ENCODE results near the gene TEX35. TPM values are rescaled to one million over a fixed set of nuclear protein-coding genes. Genes with fewer than 3 reads are reported as not detected.

TEX35 gene
- total RNA-seq, 8 experiments from 2014 or later, result 0.14 to 0.66 (median 0.29) TPM; not detected in 4

GRCh38 chr1:178486100-178487069 is 26.5 kb upstream of the TEX35 start:
- Histone ChIP-seq H3K4me3 (no peak overlapping the region), H3K4me1 (replicated peaks in 1 of 2) (no peaks in the 10 kb centered on the region), H3K27ac (no peak overlapping the region)
- 13 to 92% (median 86%) methylated on average over 3 to 22 of the region's 54 CpGs; no CpG with 5 or more reads in 4 of the 10 experiments for WGBS, 10 experiments
- ATAC-seq (replicated peaks in 6 of 8), result no peak
- in situ Hi-C loops (cut with MboI; ENCODE audit: low pct_unique_long_range_greater_than_20kb in 2 of 9, low sequenced_read_pairs in 9 of 9, unreplicated experiment in 9 of 9), result no loop called here

- H3K4me3 ChIP-seq, result no peak overlapping the region
- H3K27ac ChIP-seq, result no peak overlapping the region
- WGBS, 10 experiments, result 80 to 100% (median 100%) methylated on average over 1 to 2 of the region's 20 CpGs; no CpG with 5 or more reads in 5 of the 10 experiments
- H3K4me1 ChIP-seq (replicated peaks in 1 of 2), result no peaks in the 10 kb centered on the region
- ATAC-seq (replicated peaks in 6 of 8), result peak in 2 of 8 experiments; percentile 26 to 49
- in situ Hi-C loops (cut with MboI; ENCODE audit: low pct_unique_long_range_greater_than_20kb in 2 of 9, low sequenced_read_pairs in 9 of 9, unreplicated experiment in 9 of 9), result no loop called here
Measured at GRCh38 chr1:178487070-178487615, 25.8 kb upstream of the TEX35 start.

GRCh38 chr1:178488393-178488792 is 24.5 kb upstream of the TEX35 start:
- Histone ChIP-seq H3K27ac (no peak overlapping the region), H3K4me1 (replicated peaks in 1 of 2) (peaks cover 0 to 2% of the 10 kb centered on the region in 2 donors), H3K4me3 (no peak overlapping the region)
- 17 to 100% (median 100%) methylated on average over 1 to 4 of the region's 4 CpGs; no CpG with 5 or more reads in 5 of the 10 experiments for WGBS, 10 experiments
- in situ Hi-C loops (cut with MboI; ENCODE audit: low pct_unique_long_range_greater_than_20kb in 2 of 9, low sequenced_read_pairs in 9 of 9, unreplicated experiment in 9 of 9), result no loop called here
- ATAC-seq (replicated peaks in 6 of 8), result no peak

- no peak overlapping the region for H3K4me3 ChIP-seq
- H3K4me1 ChIP-seq (replicated peaks in 1 of 2), result peaks cover 0 to 2% of the 10 kb centered on the region in 2 donors
- WGBS, 10 experiments, result 83 to 100% (median 92%) methylated on average over 1 to 4 of the region's 4 CpGs; no CpG with 5 or more reads in 2 of the 10 experiments
- ATAC-seq (replicated peaks in 6 of 8), result no peak
- H3K27ac ChIP-seq, result no peak overlapping the region
- in situ Hi-C loops (cut with MboI; ENCODE audit: low pct_unique_long_range_greater_than_20kb in 2 of 9, low sequenced_read_pairs in 9 of 9, unreplicated experiment in 9 of 9), result no loop called here
Measured at GRCh38 chr1:178489399-178489798, 23.5 kb upstream of the TEX35 start.

- Histone ChIP-seq H3K4me3 (no peak overlapping the region), H3K4me1 (replicated peaks in 1 of 2) (peaks cover 0 to 2% of the 10 kb centered on the region in 2 donors), H3K27ac (no peak overlapping the region)
- in situ Hi-C loops (cut with MboI; ENCODE audit: low pct_unique_long_range_greater_than_20kb in 2 of 9, low sequenced_read_pairs in 9 of 9, unreplicated experiment in 9 of 9), result no loop called here
- 85 to 100% (median 92%) methylated on average over 1 to 8 of the region's 8 CpGs; no CpG with 5 or more reads in 2 of the 10 experiments for WGBS, 10 experiments
- no peak for ATAC-seq (replicated peaks in 6 of 8)
Measured at GRCh38 chr1:178490136-178490535, 22.8 kb upstream of the TEX35 start.

GRCh38 chr1:178490967-178491366 is 21.9 kb upstream of the TEX35 start:
- Histone ChIP-seq H3K27ac (no peak overlapping the region), H3K4me3 (no peak overlapping the region), H3K4me1 (replicated peaks in 1 of 2) (peaks cover 0 to 2% of the 10 kb centered on the region in 2 donors)
- WGBS, 10 experiments, result 90 to 100% (median 100%) methylated on average over 1 to 5 of the region's 9 CpGs; no CpG with 5 or more reads in 6 of the 10 experiments
- ATAC-seq (replicated peaks in 6 of 8), result no peak
- in situ Hi-C loops (cut with MboI; ENCODE audit: low pct_unique_long_range_greater_than_20kb in 2 of 9, low sequenced_read_pairs in 9 of 9, unreplicated experiment in 9 of 9), result no loop called here

GRCh38 chr1:178491721-178492120 is 21.2 kb upstream of the TEX35 start:
- in situ Hi-C loops (cut with MboI; ENCODE audit: low pct_unique_long_range_greater_than_20kb in 2 of 9, low sequenced_read_pairs in 9 of 9, unreplicated experiment in 9 of 9), result no loop called here
- no peak for ATAC-seq (replicated peaks in 6 of 8)
- 71 to 100% (median 79%) methylated on average over 1 to 4 of the region's 4 CpGs; no CpG with 5 or more reads in 3 of the 10 experiments for WGBS, 10 experiments
- Histone ChIP-seq H3K4me1 (replicated peaks in 1 of 2) (peaks cover 0 to 2% of the 10 kb centered on the region in 2 donors), H3K4me3 (no peak overlapping the region), H3K27ac (no peak overlapping the region)

GRCh38 chr1:178492341-178492740 is 20.6 kb upstream of the TEX35 start:
- H3K4me3 ChIP-seq, result no peak overlapping the region
- H3K27ac ChIP-seq, result no peak overlapping the region
- 47 to 86% (median 71%) methylated on average over 1 to 11 of the region's 11 CpGs; no CpG with 5 or more reads in 2 of the 10 experiments for WGBS, 10 experiments
- in situ Hi-C loops (cut with MboI; ENCODE audit: low pct_unique_long_range_greater_than_20kb in 2 of 9, low sequenced_read_pairs in 9 of 9, unreplicated experiment in 9 of 9), result no loop called here
- H3K4me1 ChIP-seq (replicated peaks in 1 of 2), result peaks cover 0 to 2% of the 10 kb centered on the region in 2 donors
- no peak for ATAC-seq (replicated peaks in 6 of 8)

GRCh38 chr1:178493301-178493741 is 19.6 kb upstream of the TEX35 start:
- no peak for ATAC-seq (replicated peaks in 6 of 8)
- in situ Hi-C loops (cut with MboI; ENCODE audit: low pct_unique_long_range_greater_than_20kb in 2 of 9, low sequenced_read_pairs in 9 of 9, unreplicated experiment in 9 of 9), result no loop called here
- H3K4me3 ChIP-seq, result no peak overlapping the region
- no peak overlapping the region for H3K27ac ChIP-seq
- peaks cover 0 to 2% of the 10 kb centered on the region in 2 donors for H3K4me1 ChIP-seq (replicated peaks in 1 of 2)
- WGBS, 10 experiments, result 84 to 100% (median 93%) methylated on average over 1 to 11 of the region's 16 CpGs; no CpG with 5 or more reads in 3 of the 10 experiments

- Histone ChIP-seq H3K4me1 (replicated peaks in 1 of 2) (peaks cover 0 to 2% of the 10 kb centered on the region in 2 donors), H3K4me3 (no peak overlapping the region), H3K27ac (no peak overlapping the region)
- in situ Hi-C loops (cut with MboI; ENCODE audit: low pct_unique_long_range_greater_than_20kb in 2 of 9, low sequenced_read_pairs in 9 of 9, unreplicated experiment in 9 of 9), result no loop called here
- WGBS, 10 experiments, result 94 to 100% (median 98%) methylated on average over 1 to 9 of the region's 13 CpGs; no CpG with 5 or more reads in 4 of the 10 experiments
- ATAC-seq (replicated peaks in 6 of 8), result no peak
Measured at GRCh38 chr1:178494569-178494971, 18.3 kb upstream of the TEX35 start.

- no peak for ATAC-seq (replicated peaks in 6 of 8)
- Histone ChIP-seq H3K4me3 (no peak overlapping the region), H3K4me1 (replicated peaks in 1 of 2) (peaks cover 0 to 2% of the 10 kb centered on the region in 2 donors), H3K27ac (no peak overlapping the region)
- in situ Hi-C loops (cut with MboI; ENCODE audit: low pct_unique_long_range_greater_than_20kb in 2 of 9, low sequenced_read_pairs in 9 of 9, unreplicated experiment in 9 of 9), result no loop called here
- 86 to 100% (median 100%) methylated on average over 1 of the region's 1 CpG; no CpG with 5 or more reads in 4 of the 10 experiments for WGBS, 10 experiments
Measured at GRCh38 chr1:178495158-178495557, 17.8 kb upstream of the TEX35 start.

- in situ Hi-C loops (cut with MboI; ENCODE audit: low pct_unique_long_range_greater_than_20kb in 2 of 9, low sequenced_read_pairs in 9 of 9, unreplicated experiment in 9 of 9), result no loop called here
- Histone ChIP-seq H3K27ac (no peak overlapping the region), H3K4me3 (no peak overlapping the region), H3K4me1 (replicated peaks in 1 of 2) (peaks cover 0 to 2% of the 10 kb centered on the region in 2 donors)
- no peak for ATAC-seq (replicated peaks in 6 of 8)
- WGBS, 10 experiments, result 17 to 80% (median 54%) methylated on average over 1 to 4 of the region's 16 CpGs; no CpG with 5 or more reads in 4 of the 10 experiments
Measured at GRCh38 chr1:178495741-178496409, 17.0 kb upstream of the TEX35 start.

All from motor neuron (in vitro differentiated cells).